HG03095 (cell line): ENCODE measurements around the gene ATCAY.

Source experiments
- ATAC-seq: cut with Tn5 transposase; IDR thresholded peaks from one replicate; pipeline ENCODE4 v1.9.1; 2021; ENCODE audit warnings: moderate library complexity; ENCODE audit not compliant: unreplicated experiment

The ATCAY gene

DNA sequence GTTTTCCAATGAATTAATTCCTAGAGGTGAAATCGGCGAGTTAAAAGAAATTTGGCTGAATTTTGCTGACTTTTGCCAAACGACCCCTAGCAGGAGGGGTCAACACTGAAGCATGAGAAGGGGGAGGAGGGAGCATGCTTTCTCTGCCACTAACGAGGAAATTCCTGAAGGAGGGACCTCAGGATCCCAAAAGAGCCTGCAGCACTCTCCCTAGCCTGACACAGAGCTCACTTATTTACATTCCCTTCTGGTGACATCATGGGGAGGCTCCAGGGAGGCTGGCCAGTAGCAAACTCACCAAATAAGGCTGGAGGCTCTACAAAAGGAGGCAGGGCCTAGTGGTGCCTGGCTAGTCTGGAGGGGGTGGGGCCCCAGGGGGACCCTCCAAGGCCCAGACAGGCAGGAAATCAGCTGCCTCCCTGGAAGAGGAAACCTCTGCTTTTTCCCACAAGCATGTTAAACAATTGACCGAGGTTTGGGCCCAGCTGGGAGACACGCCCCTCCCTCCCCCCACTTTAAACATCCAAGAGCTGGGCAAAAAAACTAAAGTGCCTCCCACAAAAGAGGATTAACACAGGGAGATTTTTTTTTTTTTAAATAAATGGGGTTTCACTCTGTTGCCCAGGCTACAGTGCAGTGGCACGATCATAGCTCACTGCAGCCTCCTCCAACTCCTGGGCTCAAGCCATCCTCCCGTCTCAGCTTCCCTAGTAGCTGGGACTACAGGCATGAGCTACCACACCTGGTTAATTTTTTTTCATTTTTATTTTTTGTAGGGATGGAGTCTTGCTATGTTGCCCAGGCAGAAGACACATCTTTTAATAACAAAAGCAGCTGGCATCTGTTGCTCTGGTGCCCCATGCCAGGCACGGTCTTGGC is 88.3 kb downstream of the ATCAY start:
- no peak for ATAC-seq

GRCh38 chr19:3969435-3970312 is 89.2 kb downstream of the ATCAY start:
- ATAC-seq = no peak

- ATAC-seq = no peak
Observed at GRCh38 chr19:3970313-3970807, 89.9 kb downstream of the ATCAY start.

DNA sequence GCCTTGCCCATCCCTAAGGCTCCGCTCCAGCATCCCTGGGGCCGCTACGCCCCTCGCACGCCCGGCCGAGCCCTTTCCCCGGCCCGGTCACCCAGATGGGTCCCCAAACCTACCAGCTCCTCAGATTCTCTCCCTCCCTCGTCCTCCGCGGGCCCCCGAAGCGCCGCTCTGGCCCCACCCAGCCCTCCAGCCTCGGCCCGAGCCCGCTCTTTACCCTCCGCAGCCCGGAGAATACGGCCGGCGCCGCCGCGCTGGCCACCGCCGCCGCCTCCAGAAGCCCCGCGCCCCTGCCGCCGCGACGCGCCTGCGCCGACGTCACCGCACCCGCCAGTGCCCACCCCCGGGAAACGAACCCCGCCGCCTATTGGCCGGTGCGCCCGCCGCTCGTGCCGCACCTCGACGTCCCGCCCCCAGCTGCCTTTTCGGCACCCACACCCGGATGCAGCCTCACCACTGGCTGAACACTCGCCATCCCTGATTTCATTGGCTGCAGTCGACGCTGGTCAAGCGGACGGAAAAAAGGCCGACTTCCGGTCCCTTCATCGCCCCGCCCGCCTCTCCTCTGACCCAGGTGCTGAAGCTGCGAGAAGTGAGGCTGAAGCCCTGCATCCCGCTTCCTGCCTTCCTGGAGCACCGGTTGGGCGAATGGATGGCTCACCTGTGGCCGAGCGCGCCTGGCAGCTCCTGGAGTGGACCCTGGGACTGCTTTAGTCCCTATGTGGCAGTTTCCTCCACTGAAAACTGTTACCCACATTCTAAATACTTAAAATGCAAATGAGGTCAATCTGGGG is 90.5 kb downstream of the ATCAY start, which contains the start of gene DAPK3:
Gene DAPK3 (minus strand): TSS at position 292 of the 791 bp plus-strand sequence. CDS start 1,364 bp downstream, outside the sequence.
- peak; percentile 91 for ATAC-seq

- no peak for ATAC-seq
Observed at GRCh38 chr19:3975144-3975543, 94.7 kb downstream of the ATCAY start.

- ATAC-seq = no peak
Observed at GRCh38 chr19:3975637-3976087, 95.2 kb downstream of the ATCAY start.

- no peak for ATAC-seq
Observed at GRCh38 chr19:3976495-3977241, 96.2 kb downstream of the ATCAY start.
